ENCODE measurements around the gene KCNK7. TPM values are rescaled to one million over a fixed set of nuclear protein-coding genes. Genes with fewer than 3 reads are reported as not detected.
A peak's percentile ranks its signal among the peaks of the same experiment; 100 is the strongest.

Gene KCNK7
- total and polyA plus RNA-seq, 2 experiments from 2014 or later: 0.60 TPM; not detected in 1

GRCh38 chr11:65606876-65607613 lies 11.4 kb upstream of the KCNK7 start:
- Mint-ChIP-seq H3K27me3 (ENCODE audit: insufficient read depth, low read depth, poor library complexity) (peaks cover 15% of the 10 kb centered on the region), H3K27ac (no peak overlapping the region; the same call in 1 of the 2 replicates), H3K9me3 (no peaks in the 10 kb centered on the region), H3K4me1 (peaks cover 12% of the 10 kb centered on the region), H3K36me3 (ENCODE audit: low read depth) (peaks cover 17% of the 10 kb centered on the region), H3K4me3 (peak overlapping the region; percentile 70)
- Histone ChIP-seq H4K20me1 (replicated peaks; ENCODE audit: insufficient read depth) (no peaks in the 10 kb centered on the region; the same call in 1 of the 2 replicates), H3F3A (replicated peaks; ENCODE audit: low read depth) (peaks cover 18% of the 10 kb centered on the region), H3K9me2 (ENCODE audit: insufficient read depth) (no peaks in the 10 kb centered on the region), H3K36me3 (ENCODE audit: insufficient read depth) (no peaks in the 10 kb centered on the region), H3K27me3 (ENCODE audit: insufficient read depth) (no peaks in the 10 kb centered on the region), H3K27ac (ENCODE audit: low read depth) (peak overlapping the region; percentile 78; the same call in 1 of the 2 replicates), H3K4me1 (ENCODE audit: insufficient read depth) (peaks cover 13% of the 10 kb centered on the region), H3K79me2 (replicated peaks; ENCODE audit: insufficient read depth) (peaks cover under 1% of the 10 kb centered on the region; the same call in 1 of the 2 replicates), H2AFZ (peak overlapping the region; percentile 86; the same call in 1 of the 2 replicates), H3K4me3 (peak overlapping the region; percentile 63), H3K4me2 (peak overlapping the region; percentile 81)
- DNase-seq (ENCODE audit: low spot score) (peak; percentile 99), ATAC-seq (peak; percentile 96)
- TF ChIP-seq POLR2AphosphoS5 (IDR thresholded peaks at IDR 0.05; ENCODE audit: low read depth): peak; percentile 62; the same call in 1 of the 2 replicates
- peak; percentile 70 for TF ChIP-seq CREB1 (CRISPR knock-in tag; IDR thresholded peaks at IDR 0.05; ENCODE audit: low read depth)
- TF ChIP-seq ETS1 (IDR thresholded peaks at IDR 0.05): no peak

- Histone ChIP-seq H2AFZ (no peak overlapping the region), H3F3A (replicated peaks; ENCODE audit: low read depth) (peaks cover 15% of the 10 kb centered on the region), H3K4me2 (no peak overlapping the region), H3K9me2 (ENCODE audit: insufficient read depth) (no peaks in the 10 kb centered on the region), H3K79me2 (replicated peaks; ENCODE audit: insufficient read depth) (no peaks in the 10 kb centered on the region), H3K4me3 (no peak overlapping the region), H3K36me3 (ENCODE audit: insufficient read depth) (no peaks in the 10 kb centered on the region), H3K27ac (ENCODE audit: low read depth) (no peak overlapping the region), H4K20me1 (replicated peaks; ENCODE audit: insufficient read depth) (no peaks in the 10 kb centered on the region; the same call in 1 of the 2 replicates), H3K4me1 (ENCODE audit: insufficient read depth) (peaks cover 12% of the 10 kb centered on the region), H3K27me3 (ENCODE audit: insufficient read depth) (no peaks in the 10 kb centered on the region)
- Mint-ChIP-seq H3K27ac (no peak overlapping the region), H3K4me1 (peaks cover 10% of the 10 kb centered on the region), H3K4me3 (no peak overlapping the region), H3K27me3 (ENCODE audit: insufficient read depth, low read depth, poor library complexity) (peaks cover 16% of the 10 kb centered on the region), H3K9me3 (no peaks in the 10 kb centered on the region), H3K36me3 (ENCODE audit: low read depth) (peaks cover 14% of the 10 kb centered on the region)
- ATAC-seq (no peak), DNase-seq (ENCODE audit: low spot score) (no peak)
- TF ChIP-seq ZNF114 (CRISPR knock-in tag; IDR thresholded peaks at IDR 0.05): no peak
- TF ChIP-seq CREB1 (CRISPR knock-in tag; IDR thresholded peaks at IDR 0.05; ENCODE audit: low read depth): no peak
- no peak for TF ChIP-seq STAT1 (IDR thresholded peaks at IDR 0.05; ENCODE audit: unreplicated experiment)
Observed at GRCh38 chr11:65604258-65604657, 8.7 kb upstream of the KCNK7 start.

- no peaks in the 10 kb centered on the region; the same call in 2 of the 3 replicates for H3K9me3 Mint-ChIP-seq
- Histone ChIP-seq H3K4me3 (no peak overlapping the region), H3K4me1 (ENCODE audit: insufficient read depth) (no peaks in the 10 kb centered on the region), H3K36me3 (ENCODE audit: insufficient read depth) (no peaks in the 10 kb centered on the region; the same call in 1 of the 2 replicates), H3K79me2 (replicated peaks; ENCODE audit: insufficient read depth) (no peaks in the 10 kb centered on the region), H3F3A (replicated peaks; ENCODE audit: low read depth) (no peaks in the 10 kb centered on the region), H2AFZ (no peak overlapping the region), H3K4me2 (no peak overlapping the region), H3K9me2 (ENCODE audit: insufficient read depth) (no peaks in the 10 kb centered on the region), H4K20me1 (replicated peaks; ENCODE audit: insufficient read depth) (no peaks in the 10 kb centered on the region; the same call in 1 of the 2 replicates), H3K27me3 (ENCODE audit: insufficient read depth) (no peaks in the 10 kb centered on the region; the same call in 1 of the 2 replicates), H3K27ac (ENCODE audit: low read depth) (no peak overlapping the region)
- H3K36me3 Mint-ChIP-seq (ENCODE audit: low read depth): peaks cover 18% of the 10 kb centered on the region; the same call in 2 of the 3 replicates
- H3K4me3 Mint-ChIP-seq: no peak overlapping the region
- no peaks in the 10 kb centered on the region; the same call in 2 of the 3 replicates for H3K4me1 Mint-ChIP-seq
- ATAC-seq: no peak
- DNase-seq (ENCODE audit: low spot score): no peak
- no peak overlapping the region for H3K27ac Mint-ChIP-seq
- H3K27me3 Mint-ChIP-seq (ENCODE audit: insufficient read depth, low read depth, poor library complexity): peaks cover 11% of the 10 kb centered on the region
- TF ChIP-seq POLR2AphosphoS5 (IDR thresholded peaks at IDR 0.05; ENCODE audit: low read depth) (no peak), STAT1 (IDR thresholded peaks at IDR 0.05; ENCODE audit: unreplicated experiment) (no peak), EZH2phosphoT487 (IDR thresholded peaks at IDR 0.05; ENCODE audit: unreplicated experiment) (no peak), ZNF331 (CRISPR knock-in tag; IDR thresholded peaks at IDR 0.05; ENCODE audit: low read depth) (no peak), ETS1 (IDR thresholded peaks at IDR 0.05) (no peak), CREB1 (CRISPR knock-in tag; IDR thresholded peaks at IDR 0.05; ENCODE audit: low read depth) (no peak), REST (IDR thresholded peaks at IDR 0.05; ENCODE audit: unreplicated experiment) (no peak), EZH2 (IDR thresholded peaks at IDR 0.05; ENCODE audit: low read depth, unreplicated experiment) (no peak), CTCF (conservative IDR thresholded peaks at IDR 0.05; ENCODE audit: low read depth in 2 of 2) (no peak)
Observed at GRCh38 chr11:65599955-65600246, 4.3 kb upstream of the KCNK7 start.

Measured in GM23338 (cell line).